DOHH2 (cell line): ENCODE results near the gene VPS26A.

Experiments
- CTCF ChIP-seq: fragments of 200-600 bp; sonication (generic); IDR thresholded peaks from one replicate; pipeline ENCODE4 v1.5.1; 2014; ENCODE audit warnings: antibody characterized with exemption, mild to moderate bottlenecking, low read depth, low read length; ENCODE audit not compliant: poor library complexity, severe bottlenecking
- EZH2phosphoT487 ChIP-seq: fragments of 200-600 bp; sonication (generic); IDR thresholded peaks from 2 replicates; pipeline ENCODE4 v1.6.1; 2017; ENCODE audit warnings: borderline replicate concordance, mild to moderate bottlenecking, antibody characterized with exemption, low read length, moderate library complexity, mixed read lengths

GRCh38 chr10:69182005-69182404, 58.0 kb downstream of the VPS26A start:
- TF ChIP-seq CTCF = no peak
- TF ChIP-seq EZH2phosphoT487 = no peak
